GM12801 (cell line): ENCODE measurements around the gene KMT2B.

ENCODE experiments used
- TF ChIP-seq, protein P1 (sequence below): IDR thresholded peaks from one replicate; pipeline ENCODE4 v1.5.1; 2011; ENCODE audit warnings: control low read depth; ENCODE audit not compliant: insufficient read length; ENCODE audit errors: extremely low read depth

Gene KMT2B

DNA sequence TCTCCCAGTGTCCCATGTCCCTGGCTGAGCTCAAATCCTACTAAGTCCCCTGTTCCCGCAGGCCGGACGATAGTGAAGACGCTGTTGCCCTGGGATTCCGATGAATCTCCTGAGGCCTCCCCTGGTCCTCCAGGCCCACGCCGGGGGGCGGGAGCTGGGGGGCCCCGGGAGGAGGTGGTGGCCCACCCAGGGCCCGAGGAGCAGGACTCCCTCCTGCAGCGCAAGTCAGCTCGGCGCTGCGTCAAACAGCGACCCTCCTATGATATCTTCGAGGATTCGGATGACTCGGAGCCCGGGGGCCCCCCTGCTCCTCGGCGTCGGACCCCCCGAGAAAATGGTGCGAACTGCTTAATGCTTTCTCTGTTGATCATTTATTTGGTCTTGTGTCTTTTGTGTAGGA, 5.9 kb downstream of the KMT2B start:
- TF ChIP-seq, protein P1, sequence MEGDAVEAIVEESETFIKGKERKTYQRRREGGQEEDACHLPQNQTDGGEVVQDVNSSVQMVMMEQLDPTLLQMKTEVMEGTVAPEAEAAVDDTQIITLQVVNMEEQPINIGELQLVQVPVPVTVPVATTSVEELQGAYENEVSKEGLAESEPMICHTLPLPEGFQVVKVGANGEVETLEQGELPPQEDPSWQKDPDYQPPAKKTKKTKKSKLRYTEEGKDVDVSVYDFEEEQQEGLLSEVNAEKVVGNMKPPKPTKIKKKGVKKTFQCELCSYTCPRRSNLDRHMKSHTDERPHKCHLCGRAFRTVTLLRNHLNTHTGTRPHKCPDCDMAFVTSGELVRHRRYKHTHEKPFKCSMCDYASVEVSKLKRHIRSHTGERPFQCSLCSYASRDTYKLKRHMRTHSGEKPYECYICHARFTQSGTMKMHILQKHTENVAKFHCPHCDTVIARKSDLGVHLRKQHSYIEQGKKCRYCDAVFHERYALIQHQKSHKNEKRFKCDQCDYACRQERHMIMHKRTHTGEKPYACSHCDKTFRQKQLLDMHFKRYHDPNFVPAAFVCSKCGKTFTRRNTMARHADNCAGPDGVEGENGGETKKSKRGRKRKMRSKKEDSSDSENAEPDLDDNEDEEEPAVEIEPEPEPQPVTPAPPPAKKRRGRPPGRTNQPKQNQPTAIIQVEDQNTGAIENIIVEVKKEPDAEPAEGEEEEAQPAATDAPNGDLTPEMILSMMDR, result no peak

DNA sequence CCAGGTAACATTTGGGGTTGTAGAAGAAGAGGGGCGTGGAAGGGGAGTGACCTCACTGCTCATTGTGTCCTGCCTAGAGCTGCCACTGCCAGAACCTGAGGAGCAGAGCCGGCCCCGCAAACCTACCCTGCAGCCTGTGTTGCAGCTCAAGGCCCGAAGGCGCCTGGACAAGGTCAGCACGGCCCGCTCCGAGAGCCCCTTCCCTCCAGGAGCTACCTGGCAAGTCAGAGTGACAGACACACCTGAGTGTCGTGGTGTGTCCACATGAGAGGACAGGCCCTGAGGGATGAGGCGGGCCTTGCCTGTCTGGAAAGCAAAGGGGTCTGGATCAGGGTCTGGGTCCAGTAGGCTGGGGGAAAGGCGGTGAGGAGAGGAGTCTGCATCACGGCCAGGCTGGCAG, 6.8 kb downstream of the KMT2B start:
- TF ChIP-seq, protein P1, result no peak

DNA sequence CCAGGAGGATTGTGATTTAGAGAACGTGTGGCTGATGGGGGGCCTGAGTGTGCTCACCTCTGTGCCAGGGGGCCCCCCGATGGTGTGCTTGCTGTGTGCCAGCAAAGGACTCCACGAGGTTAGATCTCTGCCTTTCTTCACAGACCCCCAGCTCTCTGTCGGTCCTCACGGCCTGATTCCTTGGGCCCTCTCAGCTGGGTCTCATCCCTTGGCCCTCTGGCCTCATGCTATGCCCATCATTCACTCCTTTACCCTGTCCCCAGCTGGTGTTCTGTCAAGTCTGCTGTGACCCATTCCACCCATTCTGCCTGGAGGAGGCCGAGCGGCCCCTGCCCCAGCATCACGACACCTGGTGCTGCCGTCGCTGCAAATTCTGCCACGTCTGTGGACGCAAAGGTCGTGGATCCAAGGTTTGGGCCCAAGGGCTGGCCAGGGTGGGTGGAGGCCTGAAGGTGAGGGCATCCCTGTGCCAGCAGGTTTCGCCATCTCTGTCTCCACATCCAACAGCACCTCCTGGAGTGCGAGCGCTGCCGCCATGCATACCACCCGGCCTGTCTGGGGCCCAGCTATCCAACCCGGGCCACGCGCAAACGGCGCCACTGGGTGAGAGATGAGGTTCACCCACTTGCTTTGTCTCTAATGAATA, 7.5 kb downstream of the KMT2B start:
- TF ChIP-seq, protein P1, result no peak

DNA sequence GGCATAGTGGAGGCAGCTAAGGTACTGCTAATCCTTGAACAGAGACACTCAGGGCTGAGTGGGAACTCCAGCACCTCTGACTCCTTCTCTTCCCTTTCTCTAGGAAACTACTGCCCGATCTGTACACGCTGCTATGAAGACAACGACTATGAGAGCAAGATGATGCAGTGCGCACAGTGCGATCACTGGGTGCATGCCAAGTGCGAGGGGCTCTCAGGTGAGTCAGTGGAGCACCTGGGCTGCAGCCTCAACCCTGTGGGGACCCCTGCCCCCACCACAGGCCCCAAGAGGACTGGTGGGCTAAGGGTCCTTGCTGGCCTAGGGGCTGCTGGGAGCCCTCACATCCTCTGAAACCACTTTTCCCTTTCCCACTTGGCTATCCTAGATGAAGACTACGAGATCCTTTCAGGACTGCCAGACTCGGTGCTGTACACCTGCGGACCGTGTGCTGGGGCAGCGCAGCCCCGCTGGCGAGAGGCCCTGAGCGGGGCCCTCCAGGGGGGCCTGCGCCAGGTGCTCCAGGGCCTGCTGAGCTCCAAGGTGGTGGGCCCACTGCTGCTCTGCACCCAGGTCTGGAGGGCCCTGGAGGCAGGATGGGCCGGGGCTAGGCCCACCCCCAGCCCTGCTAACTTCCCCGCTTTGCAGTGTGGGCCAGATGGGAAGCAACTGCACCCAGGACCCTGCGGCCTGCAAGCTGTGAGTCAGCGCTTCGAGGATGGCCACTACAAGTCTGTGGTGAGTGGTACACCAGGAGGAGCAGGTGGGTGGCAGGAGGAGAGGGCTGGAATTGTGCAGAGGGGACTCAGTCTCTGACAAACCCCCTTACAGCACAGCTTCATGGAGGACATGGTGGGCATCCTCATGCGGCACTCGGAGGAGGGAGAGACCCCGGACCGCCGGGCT, 9.5 kb downstream of the KMT2B start:
- TF ChIP-seq, protein P1, result no peak

DNA sequence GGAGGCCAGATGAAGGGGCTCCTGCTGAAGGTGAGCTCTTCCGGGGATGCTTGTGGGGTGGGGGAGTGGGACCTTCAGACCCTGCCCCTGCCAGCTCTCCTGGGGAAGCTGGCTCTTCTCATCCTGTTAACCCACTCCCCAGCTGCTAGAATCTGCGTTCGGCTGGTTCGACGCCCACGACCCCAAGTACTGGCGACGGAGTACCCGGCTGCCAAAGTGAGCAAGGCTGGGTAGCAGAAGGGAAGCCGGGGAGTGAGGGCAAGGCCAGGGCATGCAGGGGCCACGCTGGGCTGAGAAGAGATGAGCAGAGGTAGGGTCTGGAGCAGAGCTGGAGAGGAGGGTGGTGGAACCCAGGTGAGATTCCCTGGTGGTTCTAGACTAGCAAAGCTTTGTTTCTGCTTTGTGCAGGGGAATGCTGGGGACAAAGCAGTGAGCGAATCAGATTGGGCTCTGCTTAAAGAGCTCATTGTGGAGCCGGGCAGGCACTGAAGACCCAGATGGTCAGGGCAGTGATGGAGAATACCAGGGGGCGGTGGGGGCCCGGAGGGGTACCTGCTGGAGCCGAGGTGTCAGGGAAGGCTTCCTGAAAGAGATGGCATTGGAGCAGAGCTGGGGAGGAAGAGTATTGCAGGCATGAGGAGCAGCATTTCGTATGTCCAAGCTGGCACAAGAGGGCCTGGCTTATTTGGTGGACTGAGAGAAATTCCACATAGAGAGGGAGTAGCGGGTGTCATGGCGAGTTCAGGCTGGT, 10.3 kb downstream of the KMT2B start:
- TF ChIP-seq, protein P1, result no peak

DNA sequence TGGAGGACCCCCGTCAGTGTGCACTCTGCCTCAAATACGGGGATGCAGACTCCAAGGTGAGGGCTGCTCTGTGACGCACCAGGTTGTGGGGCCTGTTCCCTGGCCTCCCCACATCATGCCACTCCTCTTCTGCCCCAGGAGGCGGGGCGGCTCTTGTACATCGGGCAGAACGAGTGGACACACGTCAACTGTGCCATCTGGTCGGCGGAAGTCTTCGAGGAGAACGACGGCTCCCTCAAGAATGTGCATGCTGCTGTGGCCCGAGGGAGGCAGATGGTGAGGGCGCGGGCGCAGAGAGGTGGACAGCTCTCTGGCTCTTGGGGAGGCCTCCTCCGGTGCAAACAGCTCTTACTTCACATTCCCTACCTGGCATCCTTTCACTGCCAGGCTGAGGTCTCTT, 11.2 kb downstream of the KMT2B start:
- TF ChIP-seq, protein P1, result no peak

DNA sequence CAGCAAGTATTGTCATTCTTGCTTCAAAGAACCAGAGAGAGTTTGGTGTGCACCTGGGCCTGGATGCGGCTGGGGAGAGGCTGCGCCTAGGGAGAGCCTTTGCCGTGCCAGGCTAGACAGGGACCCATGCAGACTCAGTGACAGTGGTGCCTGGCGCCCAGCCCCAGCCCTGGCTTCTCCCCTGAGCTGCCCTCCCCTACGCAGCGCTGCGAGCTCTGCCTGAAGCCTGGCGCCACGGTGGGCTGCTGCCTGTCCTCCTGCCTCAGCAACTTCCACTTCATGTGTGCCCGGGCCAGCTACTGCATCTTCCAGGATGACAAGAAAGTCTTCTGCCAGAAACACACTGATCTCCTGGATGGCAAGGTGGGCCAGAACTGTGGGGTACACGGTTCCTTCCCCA, 12.0 kb downstream of the KMT2B start:
- TF ChIP-seq, protein P1, result no peak
